ENCODE results near the gene PNMA6F. TPM values are rescaled to one million over a fixed set of nuclear protein-coding genes. Genes with fewer than 3 reads are reported as not detected.

Gene PNMA6F
- total RNA-seq, 1 donor from 2014 or later = not detected

DNA sequence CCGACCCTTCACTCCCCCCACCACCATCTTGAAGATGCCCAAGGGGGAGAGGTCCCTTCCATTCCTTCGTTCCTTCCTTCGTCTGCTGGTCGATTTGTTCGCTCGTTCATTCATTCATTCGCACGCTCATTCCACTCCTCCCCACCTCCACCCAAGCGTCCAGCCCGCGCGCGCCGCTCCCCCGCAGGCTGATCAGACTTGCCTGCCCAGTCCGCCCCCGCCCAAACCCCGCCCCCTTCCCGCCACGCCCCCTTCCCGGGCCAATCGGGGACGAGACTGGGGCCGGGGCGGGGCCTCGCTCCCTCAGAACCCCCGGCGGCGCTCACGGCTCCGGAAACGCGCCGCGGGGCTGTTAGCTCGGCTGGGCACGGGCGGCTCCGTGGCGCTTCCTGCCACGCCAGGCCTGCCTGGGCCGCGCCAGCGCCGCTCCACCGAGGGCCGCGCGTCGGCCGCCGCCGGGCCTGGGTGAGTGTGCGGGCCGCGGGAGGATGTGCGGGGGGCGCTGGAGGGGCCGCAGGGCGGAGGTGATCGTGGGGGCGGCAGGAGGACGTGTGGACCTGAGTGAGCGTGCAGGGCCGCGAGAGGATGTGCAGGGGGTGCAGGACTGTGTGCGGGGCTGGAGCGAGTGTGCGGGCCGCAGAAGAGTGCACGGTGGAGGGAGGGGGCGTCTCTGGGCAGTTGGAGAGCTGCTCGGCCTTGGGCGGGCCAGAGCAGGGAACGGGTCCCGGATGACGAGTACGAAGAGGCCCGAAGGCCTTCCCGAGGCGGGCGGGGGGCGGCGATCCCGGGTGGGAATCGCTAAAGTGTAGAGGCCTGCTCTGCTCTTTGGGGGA is 12.5 kb upstream of the PNMA6F start, which contains the start of gene ZNF275:
Gene ZNF275, plus strand, starts transcription at position 333 of the 833 bp plus-strand sequence. CDS start 2,527 bp downstream, outside the sequence.
- peak within 1 kb of the TSS; percentile 70 for H3K27ac ChIP-seq (ENCODE audit: low read depth, low read length)
- Mint-ChIP-seq H3K4me3 (ENCODE audit: unreplicated experiment) (peak within 1 kb of the TSS; percentile 88), H3K9me3 (ENCODE audit: unreplicated experiment) (no peaks in the 10 kb centered on the region), H3K36me3 (ENCODE audit: low read depth, unreplicated experiment) (no peaks in the 10 kb centered on the region), H3K27me3 (ENCODE audit: low read depth, unreplicated experiment) (peaks cover 6% of the 10 kb centered on the region), H3K27ac (ENCODE audit: unreplicated experiment) (peak within 1 kb of the TSS; percentile 85), H3K4me1 (ENCODE audit: low read depth, unreplicated experiment) (peaks cover 6% of the 10 kb centered on the region)
- H3K9ac ChIP-seq (ENCODE audit: low read length) = peak within 1 kb of the TSS; percentile 91
- no peaks in the 10 kb centered on the region for H3K4me1 ChIP-seq (ENCODE audit: insufficient read depth, low read length)
- peaks cover 4% of the 10 kb centered on the region for H3K36me3 ChIP-seq (ENCODE audit: insufficient read depth, low read length)
- H2AFZ ChIP-seq (ENCODE audit: low read depth, low read length) = peak within 1 kb of the TSS; percentile 80
- peaks cover 37% of the 10 kb centered on the region for H4K20me1 ChIP-seq (ENCODE audit: insufficient read depth, low read length)
- H3K4me2 ChIP-seq (ENCODE audit: low read length) = peak within 1 kb of the TSS; percentile 96
- peak within 1 kb of the TSS; percentile 63 for H3K4me3 ChIP-seq (ENCODE audit: insufficient read depth, low read depth, low read length)
- FAIRE-seq (no peak), DNase-seq (ENCODE audit: low read depth) (peak; percentile 38)
- TF ChIP-seq, protein P1, sequence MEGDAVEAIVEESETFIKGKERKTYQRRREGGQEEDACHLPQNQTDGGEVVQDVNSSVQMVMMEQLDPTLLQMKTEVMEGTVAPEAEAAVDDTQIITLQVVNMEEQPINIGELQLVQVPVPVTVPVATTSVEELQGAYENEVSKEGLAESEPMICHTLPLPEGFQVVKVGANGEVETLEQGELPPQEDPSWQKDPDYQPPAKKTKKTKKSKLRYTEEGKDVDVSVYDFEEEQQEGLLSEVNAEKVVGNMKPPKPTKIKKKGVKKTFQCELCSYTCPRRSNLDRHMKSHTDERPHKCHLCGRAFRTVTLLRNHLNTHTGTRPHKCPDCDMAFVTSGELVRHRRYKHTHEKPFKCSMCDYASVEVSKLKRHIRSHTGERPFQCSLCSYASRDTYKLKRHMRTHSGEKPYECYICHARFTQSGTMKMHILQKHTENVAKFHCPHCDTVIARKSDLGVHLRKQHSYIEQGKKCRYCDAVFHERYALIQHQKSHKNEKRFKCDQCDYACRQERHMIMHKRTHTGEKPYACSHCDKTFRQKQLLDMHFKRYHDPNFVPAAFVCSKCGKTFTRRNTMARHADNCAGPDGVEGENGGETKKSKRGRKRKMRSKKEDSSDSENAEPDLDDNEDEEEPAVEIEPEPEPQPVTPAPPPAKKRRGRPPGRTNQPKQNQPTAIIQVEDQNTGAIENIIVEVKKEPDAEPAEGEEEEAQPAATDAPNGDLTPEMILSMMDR (IDR thresholded peaks at IDR 0.05; ENCODE audit: insufficient read depth, low read depth, low read length) = no peak
- no peak for TF ChIP-seq EZH2 (IDR thresholded peaks at IDR 0.05; ENCODE audit: insufficient read depth, low read length)
- peaks cover 2% of the 10 kb centered on the region for H3K27me3 ChIP-seq (ENCODE audit: insufficient read depth, low read length)
- peaks cover 49% of the 10 kb centered on the region for H3K79me2 ChIP-seq (ENCODE audit: insufficient read depth, low read length)
- H3K9me3 ChIP-seq (ENCODE audit: insufficient read depth, low read depth, low read length) = no peaks in the 10 kb centered on the region

- Histone ChIP-seq H2AFZ (ENCODE audit: low read depth, low read length) (peak overlapping the region; percentile 80), H3K4me3 (ENCODE audit: insufficient read depth, low read depth, low read length) (peak overlapping the region; percentile 60), H3K9ac (ENCODE audit: low read length) (peak overlapping the region; percentile 80), H3K27me3 (ENCODE audit: insufficient read depth, low read length) (peaks cover 2% of the 10 kb centered on the region), H3K36me3 (ENCODE audit: insufficient read depth, low read length) (peaks cover 4% of the 10 kb centered on the region), H3K27ac (ENCODE audit: low read depth, low read length) (peak overlapping the region; percentile 42), H3K9me3 (ENCODE audit: insufficient read depth, low read depth, low read length) (no peaks in the 10 kb centered on the region), H3K79me2 (ENCODE audit: insufficient read depth, low read length) (peaks cover 41% of the 10 kb centered on the region), H3K4me2 (ENCODE audit: low read length) (peak overlapping the region; percentile 96), H4K20me1 (ENCODE audit: insufficient read depth, low read length) (peaks cover 32% of the 10 kb centered on the region), H3K4me1 (ENCODE audit: insufficient read depth, low read length) (no peaks in the 10 kb centered on the region)
- FAIRE-seq (no peak), DNase-seq (ENCODE audit: low read depth) (peak; percentile 38)
- peaks cover 10% of the 10 kb centered on the region for H3K27me3 Mint-ChIP-seq (ENCODE audit: low read depth, unreplicated experiment)
- no peaks in the 10 kb centered on the region for H3K36me3 Mint-ChIP-seq (ENCODE audit: low read depth, unreplicated experiment)
- peak overlapping the region; percentile 86 for H3K4me3 Mint-ChIP-seq (ENCODE audit: unreplicated experiment)
- TF ChIP-seq EZH2 (IDR thresholded peaks at IDR 0.05; ENCODE audit: insufficient read depth, low read length) = no peak
- TF ChIP-seq, protein P1 (IDR thresholded peaks at IDR 0.05; ENCODE audit: insufficient read depth, low read depth, low read length) = no peak
- H3K27ac Mint-ChIP-seq (ENCODE audit: unreplicated experiment) = no peak overlapping the region
- no peaks in the 10 kb centered on the region for H3K9me3 Mint-ChIP-seq (ENCODE audit: unreplicated experiment)
- peaks cover 6% of the 10 kb centered on the region for H3K4me1 Mint-ChIP-seq (ENCODE audit: low read depth, unreplicated experiment)
Measured at GRCh38 chrX:153333266-153333665, 11.7 kb upstream of the PNMA6F start.

GRCh38 chrX:153327561-153327960 is 6.0 kb upstream of the PNMA6F start:
- H3K4me3 Mint-ChIP-seq (ENCODE audit: unreplicated experiment) = no peak overlapping the region

More at GRCh38 chrX:153327561-153327960, 6.0 kb upstream of the PNMA6F start:
- no peak for TF ChIP-seq EZH2 (IDR thresholded peaks at IDR 0.05; ENCODE audit: insufficient read depth, low read length)
- TF ChIP-seq, protein P1 (IDR thresholded peaks at IDR 0.05; ENCODE audit: insufficient read depth, low read depth, low read length) = no peak
- Histone ChIP-seq H3K9me3 (ENCODE audit: insufficient read depth, low read depth, low read length) (no peaks in the 10 kb centered on the region), H3K9ac (ENCODE audit: low read length) (no peak overlapping the region), H3K4me1 (ENCODE audit: insufficient read depth, low read length) (no peaks in the 10 kb centered on the region), H3K4me2 (ENCODE audit: low read length) (no peak overlapping the region), H3K36me3 (ENCODE audit: insufficient read depth, low read length) (no peaks in the 10 kb centered on the region), H3K27me3 (ENCODE audit: insufficient read depth, low read length) (peaks cover 2% of the 10 kb centered on the region), H3K4me3 (ENCODE audit: insufficient read depth, low read depth, low read length) (no peak overlapping the region), H3K27ac (ENCODE audit: low read depth, low read length) (no peak overlapping the region), H2AFZ (ENCODE audit: low read depth, low read length) (no peak overlapping the region), H4K20me1 (ENCODE audit: insufficient read depth, low read length) (no peaks in the 10 kb centered on the region), H3K79me2 (ENCODE audit: insufficient read depth, low read length) (no peaks in the 10 kb centered on the region)
- FAIRE-seq (no peak), DNase-seq (ENCODE audit: low read depth) (no peak)
- Mint-ChIP-seq H3K27ac (ENCODE audit: unreplicated experiment) (no peak overlapping the region), H3K27me3 (ENCODE audit: low read depth, unreplicated experiment) (peaks cover 19% of the 10 kb centered on the region), H3K36me3 (ENCODE audit: low read depth, unreplicated experiment) (no peaks in the 10 kb centered on the region), H3K4me1 (ENCODE audit: low read depth, unreplicated experiment) (no peaks in the 10 kb centered on the region), H3K9me3 (ENCODE audit: unreplicated experiment) (no peaks in the 10 kb centered on the region)

Data from astrocyte (in vitro differentiated cells and primary cell).